HEK293T (cell line): ENCODE results near the gene FAM156B.
A peak's percentile ranks its signal among the peaks of the same experiment; 100 is the strongest.
"Not testable (repeated sequence)": the region's sequence is repeated elsewhere in the genome, so short reads cannot be mapped to it uniquely, and the experiment has no call there.

Experiments
- CTCF ChIA-PET: fragments of 350-600 bp; formaldehyde crosslinking; extraction: SDS; loops from one replicate; lab custom pipeline; 2021; ENCODE audit warnings: antibody characterized with exemption, inconsistent platforms; lab: Yijun Ruan, JAX
- POLR2A ChIA-PET: fragments of 350-600 bp; formaldehyde crosslinking; extraction: SDS; loops from one replicate; lab custom pipeline; 2020; ENCODE audit warnings: antibody characterized with exemption, inconsistent platforms; lab: Yijun Ruan, JAX
- DNase-seq: peaks from one replicate; pipeline ENCODE4 v3.0.0; 2012; ENCODE audit warnings: mixed read lengths; ENCODE audit errors: extremely low spot score
- ARNT ChIP-seq: fragments of 450-650 bp; IDR thresholded peaks from 2 replicates; pipeline ENCODE4 v1.6.1; 2017; ENCODE audit warnings: mild to moderate bottlenecking
- BHLHE40 ChIP-seq: fragments of 450-650 bp; IDR thresholded peaks from 2 replicates; pipeline ENCODE4 v1.6.1; 2016; ENCODE audit warnings: mild to moderate bottlenecking, moderate library complexity, borderline replicate concordance
- CTBP1 ChIP-seq: fragments of 450-650 bp; IDR thresholded peaks from 2 replicates; pipeline ENCODE4 v1.6.1; 2016; ENCODE audit warnings: borderline replicate concordance
- ELF4 ChIP-seq: fragments of 450-650 bp; IDR thresholded peaks from 2 replicates; pipeline ENCODE4 v1.6.1; 2017; ENCODE audit warnings: antibody characterized with exemption
- FOXA1 ChIP-seq: fragments of 450-650 bp; IDR thresholded peaks from 2 replicates; pipeline ENCODE4 v1.6.1; 2016; ENCODE audit warnings: mild to moderate bottlenecking
- FOXK2 ChIP-seq: fragments of 450-650 bp; IDR thresholded peaks from 2 replicates; pipeline ENCODE4 v1.6.1; 2016; ENCODE audit warnings: mild to moderate bottlenecking
- FOXM1 ChIP-seq: fragments of 450-650 bp; IDR thresholded peaks from 2 replicates; pipeline ENCODE4 v1.6.1; 2017; ENCODE audit warnings: mild to moderate bottlenecking, borderline replicate concordance
- HDGF ChIP-seq: fragments of 450-650 bp; IDR thresholded peaks from 2 replicates; pipeline ENCODE4 v1.6.1; 2017; ENCODE audit warnings: antibody characterized with exemption, borderline replicate concordance
- L3MBTL2 ChIP-seq: fragments of 450-650 bp; conservative IDR thresholded peaks from 2 replicates; pipeline ENCODE4 v1.6.1; 2016; ENCODE audit warnings: mild to moderate bottlenecking
- LEF1 ChIP-seq: fragments of 450-650 bp; IDR thresholded peaks from 2 replicates; pipeline ENCODE4 v1.6.1; 2017; ENCODE audit warnings: mild to moderate bottlenecking, borderline replicate concordance
- NFRKB ChIP-seq: fragments of 450-650 bp; IDR thresholded peaks from 2 replicates; pipeline ENCODE4 v1.6.1; 2016; ENCODE audit warnings: mild to moderate bottlenecking, moderate library complexity
- SP1 ChIP-seq: fragments of 450-650 bp; IDR thresholded peaks from 2 replicates; pipeline ENCODE4 v1.6.1; 2017
- SUZ12 ChIP-seq: fragments of 450-650 bp; IDR thresholded peaks from 2 replicates; pipeline ENCODE4 v1.6.1; 2016; ENCODE audit warnings: mild to moderate bottlenecking
- TARDBP ChIP-seq: fragments of 450-650 bp; IDR thresholded peaks from 2 replicates; pipeline ENCODE4 v1.6.1; 2016
- ZNF384 ChIP-seq: fragments of 450-650 bp; IDR thresholded peaks from 2 replicates; pipeline ENCODE4 v1.6.1; 2016
- TF ChIP-seq, protein P1 (sequence below): fragments of 450-650 bp; IDR thresholded peaks from 2 replicates; pipeline ENCODE4 v1.6.1; 2016

FAM156B gene

GRCh38 chrX:52933213-52933612 is 36.1 kb downstream of the FAM156B start:
- TF ChIP-seq LEF1, result no peak
- no peak for TF ChIP-seq FOXM1
- no peak for TF ChIP-seq HDGF
- TF ChIP-seq FOXA1, result no peak
- TF ChIP-seq SP1, result no peak
- no peak for TF ChIP-seq FOXK2
- TF ChIP-seq NFRKB, result no peak
- TF ChIP-seq L3MBTL2, result no peak
- TF ChIP-seq SUZ12, result no peak
- TF ChIP-seq ARNT, result no peak
- TF ChIP-seq ZNF384, result no peak
- TF ChIP-seq ELF4, result no peak
- no peak for TF ChIP-seq TARDBP
- no peak for TF ChIP-seq CTBP1
- no peak for TF ChIP-seq BHLHE40
- ChIA-PET CTCF (interaction anchor here (0.6 kb wide), 1 partner anchor 10 kb away, joined by 4 read pairs; no protein-coding TSS in a partner anchor), POLR2A (no interaction called here)
- no peak for DNase-seq

GRCh38 chrX:52933976-52934703 is 37.0 kb downstream of the FAM156B start:
- CTCF ChIA-PET, result no interaction called here

GRCh38 chrX:52934704-52935469 is 37.8 kb downstream of the FAM156B start:
- ChIA-PET CTCF (no interaction called here), POLR2A (interaction anchor here (0.9 to 1.0 kb wide), 2 partner anchors 14 to 60 kb away, joined by 3 to 7 read pairs; no protein-coding TSS in a partner anchor)
- TF ChIP-seq L3MBTL2 (peak; percentile 76), HDGF (no peak), ZNF384 (peak; percentile 100), FOXA1 (no peak), ARNT (peak; percentile 56)
- TF ChIP-seq, protein P1, sequence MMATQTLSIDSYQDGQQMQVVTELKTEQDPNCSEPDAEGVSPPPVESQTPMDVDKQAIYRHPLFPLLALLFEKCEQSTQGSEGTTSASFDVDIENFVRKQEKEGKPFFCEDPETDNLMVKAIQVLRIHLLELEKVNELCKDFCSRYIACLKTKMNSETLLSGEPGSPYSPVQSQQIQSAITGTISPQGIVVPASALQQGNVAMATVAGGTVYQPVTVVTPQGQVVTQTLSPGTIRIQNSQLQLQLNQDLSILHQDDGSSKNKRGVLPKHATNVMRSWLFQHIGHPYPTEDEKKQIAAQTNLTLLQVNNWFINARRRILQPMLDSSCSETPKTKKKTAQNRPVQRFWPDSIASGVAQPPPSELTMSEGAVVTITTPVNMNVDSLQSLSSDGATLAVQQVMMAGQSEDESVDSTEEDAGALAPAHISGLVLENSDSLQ, result peak; percentile 86
- DNase-seq, result peak; percentile 86

More at GRCh38 chrX:52933976-52934703, 37.0 kb downstream of the FAM156B start:
- TF ChIP-seq L3MBTL2, result peak; percentile 52
- TF ChIP-seq, protein P1, result no peak
- POLR2A ChIA-PET, result interaction anchor here (0.7 kb wide), 1 partner anchor 1867 kb away, joined by 3 read pairs; no protein-coding TSS in a partner anchor
- no peak for DNase-seq

DNA sequence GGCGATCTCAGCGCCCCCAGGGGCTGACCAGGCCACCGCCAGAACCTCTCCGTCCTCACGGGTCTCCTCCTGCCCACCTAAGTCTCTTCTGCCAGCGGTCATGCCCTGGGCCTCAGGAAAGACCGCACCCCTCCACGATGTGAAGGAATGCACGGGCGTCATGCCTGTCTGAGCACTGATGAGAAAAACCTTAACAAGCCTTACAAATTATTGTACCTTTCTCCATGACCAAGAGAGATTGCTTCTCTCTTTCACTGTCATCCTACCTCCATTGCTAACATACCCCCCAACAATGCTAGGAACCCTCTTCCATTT is 38.3 kb downstream of the FAM156B start:
- CTCF ChIA-PET, DNase-seq: not testable (repeated sequence)
- TF ChIP-seq L3MBTL2, result 0 out of 2 replicates have a peak, but pooled peaks have one; percentile 0
- POLR2A ChIA-PET, result interaction anchor here (0.9 to 1.0 kb wide), 2 partner anchors 15 to 60 kb away, joined by 3 to 7 read pairs; no protein-coding TSS in a partner anchor

DNA sequence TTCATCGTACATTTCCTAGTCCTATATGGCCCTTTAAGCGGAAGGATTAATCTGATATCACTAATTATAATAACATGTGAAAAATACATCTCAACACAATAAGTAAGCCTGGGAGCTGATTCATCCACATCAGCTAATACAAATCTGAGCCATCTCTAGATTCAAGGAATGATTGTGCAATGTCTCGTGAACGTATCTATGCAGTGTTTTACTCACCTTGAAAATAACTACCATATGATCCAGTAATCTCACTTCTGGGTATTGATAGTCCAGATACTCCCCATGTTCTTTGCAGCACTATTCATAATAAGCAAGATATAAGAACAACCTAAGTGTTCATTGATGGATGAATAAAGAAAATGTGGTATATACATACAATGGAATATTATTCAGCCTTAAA is 43.6 kb downstream of the FAM156B start:
- POLR2A ChIA-PET, DNase-seq, CTCF ChIA-PET: not testable (repeated sequence)

DNA sequence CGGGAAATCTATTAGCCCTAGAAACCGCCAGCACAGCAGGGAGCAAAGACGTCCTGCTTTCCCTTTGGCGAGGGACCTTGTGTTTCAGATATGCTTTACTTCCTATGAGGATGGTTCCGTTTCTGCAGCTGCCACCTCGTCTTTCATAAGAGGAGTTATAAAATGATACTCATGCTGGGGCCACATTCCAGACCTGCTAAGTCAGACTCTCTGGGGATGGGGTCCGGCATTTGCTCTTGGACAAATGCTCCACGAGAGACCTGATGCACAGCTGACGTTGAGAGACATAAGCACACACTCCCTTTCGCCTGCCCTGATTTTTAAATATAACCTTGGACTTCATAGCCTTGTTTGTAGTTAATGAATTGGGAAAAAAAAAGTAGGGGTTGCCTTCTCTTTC is 44.6 kb downstream of the FAM156B start:
- DNase-seq, POLR2A ChIA-PET, CTCF ChIA-PET: not testable (repeated sequence)

- POLR2A ChIA-PET, CTCF ChIA-PET: not testable (repeated sequence)
Observed at GRCh38 chrX:52945838-52946494, 48.8 kb downstream of the FAM156B start.

GRCh38 chrX:52947501-52947900 is 50.4 kb downstream of the FAM156B start:
- CTCF ChIA-PET, POLR2A ChIA-PET, DNase-seq: not testable (repeated sequence)

More at GRCh38 chrX:52945838-52946494, 48.8 kb downstream of the FAM156B start:
- DNase-seq, result not testable (repeated sequence)

DNA sequence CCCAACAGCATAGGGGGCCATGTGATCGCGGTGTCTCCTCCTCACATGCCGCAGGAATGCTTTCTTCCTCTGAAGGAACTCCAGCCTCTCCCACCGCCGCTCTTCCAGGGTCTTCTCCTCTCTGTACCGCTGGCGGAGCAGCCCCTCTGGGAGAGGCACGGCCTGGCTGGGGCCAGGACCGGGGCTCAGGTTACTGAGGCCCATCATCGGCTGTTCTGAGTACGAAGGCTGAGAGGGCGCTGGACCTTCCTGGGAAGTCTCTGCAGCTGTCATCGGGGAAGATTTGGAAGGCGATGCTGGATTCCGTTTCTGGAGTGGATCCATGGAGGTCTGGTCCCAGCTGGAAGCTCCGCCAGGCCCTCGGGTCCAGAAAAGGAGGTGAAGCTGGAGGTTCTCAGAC is 51.1 kb downstream of the FAM156B start:
- CTCF ChIA-PET, DNase-seq, POLR2A ChIA-PET: not testable (repeated sequence)

DNA sequence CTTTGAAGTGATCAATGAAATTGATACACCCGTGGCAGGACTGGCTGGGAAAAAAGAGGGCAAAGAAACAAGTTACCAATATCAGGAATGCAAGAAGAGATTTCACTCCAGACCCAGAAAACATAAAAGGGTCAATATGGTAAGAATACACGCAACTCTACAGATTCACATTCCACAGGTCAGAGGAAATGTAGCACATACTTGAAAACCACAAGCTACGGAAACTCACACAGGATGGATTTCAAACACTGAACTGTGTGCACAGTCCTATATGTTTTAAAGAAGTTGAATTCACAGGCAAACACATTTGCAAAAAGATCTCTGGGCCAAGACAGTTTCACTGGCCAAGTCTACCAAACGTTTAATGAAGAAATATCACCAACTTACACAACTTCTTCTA is 52.2 kb downstream of the FAM156B start:
- CTCF ChIA-PET, result not testable (repeated sequence)

GRCh38 chrX:52949884-52950283 is 52.8 kb downstream of the FAM156B start:
- CTCF ChIA-PET, POLR2A ChIA-PET, DNase-seq: not testable (repeated sequence)

More for the DNA sequence above, 52.2 kb downstream of the FAM156B start:
- DNase-seq, POLR2A ChIA-PET: not testable (repeated sequence)
